Measurements from ENCODE around the gene SLCO1A2. TPM values are rescaled to one million over a fixed set of nuclear protein-coding genes. Genes with fewer than 3 reads are reported as not detected.

SLCO1A2 gene
- total and polyA plus RNA-seq, 2 of the 8 experiments (the other 6 are each of a cell fraction or from before 2014, with no cell fraction given), result 2.9 to 5.1 TPM

- TF ChIP-seq CHD7 (IDR thresholded peaks at IDR 0.05; ENCODE audit: insufficient replicate concordance, low read length) (no peak), SP2 (IDR thresholded peaks at IDR 0.05; ENCODE audit: low read length) (no peak), HDAC6 (IDR thresholded peaks at IDR 0.05; ENCODE audit: low read depth, low read length) (no peak), MAFK (IDR thresholded peaks at IDR 0.05; ENCODE audit: low read depth, low read length) (no peak), CBX8 (IDR thresholded peaks at IDR 0.05; ENCODE audit: borderline replicate concordance, low read depth, low read length) (no peak), POU5F1 (IDR thresholded peaks at IDR 0.05; ENCODE audit: low read depth, low read length) (no peak), NANOG (IDR thresholded peaks at IDR 0.05; ENCODE audit: insufficient read depth, low read depth, low read length, poor library complexity, severe bottlenecking) (no peak), CTBP2 (IDR thresholded peaks at IDR 0.05; ENCODE audit: borderline replicate concordance, insufficient read depth, insufficient read length, low read length) (no peak), SAP30 (IDR thresholded peaks at IDR 0.05; ENCODE audit: insufficient read depth, insufficient replicate concordance, low read length) (no peak)
- TF ChIP-seq, protein P1, sequence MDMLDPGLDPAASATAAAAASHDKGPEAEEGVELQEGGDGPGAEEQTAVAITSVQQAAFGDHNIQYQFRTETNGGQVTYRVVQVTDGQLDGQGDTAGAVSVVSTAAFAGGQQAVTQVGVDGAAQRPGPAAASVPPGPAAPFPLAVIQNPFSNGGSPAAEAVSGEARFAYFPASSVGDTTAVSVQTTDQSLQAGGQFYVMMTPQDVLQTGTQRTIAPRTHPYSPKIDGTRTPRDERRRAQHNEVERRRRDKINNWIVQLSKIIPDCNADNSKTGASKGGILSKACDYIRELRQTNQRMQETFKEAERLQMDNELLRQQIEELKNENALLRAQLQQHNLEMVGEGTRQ (IDR thresholded peaks at IDR 0.05; ENCODE audit: low read length), result no peak
Measured at GRCh38 chr12:21336656-21337055, 1.9 kb upstream of the SLCO1A2 start (continued).

All from H1 (cell line).